Hematopoietic multipotent progenitor cell (in vitro differentiated cells): Measurements from ENCODE around the gene CDH18. TPM values are rescaled to one million over a fixed set of nuclear protein-coding genes. Genes with fewer than 3 reads are reported as not detected.

Experiments
- DNase-seq, 3 donors: peaks; one replicate each; pipeline ENCODE4 v3.0.0-alpha.2; 2011 to 2015; ENCODE audit warnings: low read depth in 2 of 3, low spot score in 2 of 3
- total RNA-seq: library from RNA; depleted of rRNA; stranded (reverse); fragments of >200 nt; gene quantifications from one replicate; pipeline ENCODE4 v1.2.3, GENCODE V29; 2012

Gene CDH18
- total RNA-seq, 1 donor = not detected

- DNase-seq = no peak
Measured at GRCh38 chr5:19497229-19497815, 490.7 kb downstream of the CDH18 start.

- no peak for DNase-seq
Measured at GRCh38 chr5:19496056-19496455, 491.9 kb downstream of the CDH18 start.

GRCh38 chr5:19492861-19493260 lies 495.1 kb downstream of the CDH18 start:
- no peak for DNase-seq

GRCh38 chr5:19488786-19489185 lies 499.2 kb downstream of the CDH18 start:
- DNase-seq = no peak

DNA sequence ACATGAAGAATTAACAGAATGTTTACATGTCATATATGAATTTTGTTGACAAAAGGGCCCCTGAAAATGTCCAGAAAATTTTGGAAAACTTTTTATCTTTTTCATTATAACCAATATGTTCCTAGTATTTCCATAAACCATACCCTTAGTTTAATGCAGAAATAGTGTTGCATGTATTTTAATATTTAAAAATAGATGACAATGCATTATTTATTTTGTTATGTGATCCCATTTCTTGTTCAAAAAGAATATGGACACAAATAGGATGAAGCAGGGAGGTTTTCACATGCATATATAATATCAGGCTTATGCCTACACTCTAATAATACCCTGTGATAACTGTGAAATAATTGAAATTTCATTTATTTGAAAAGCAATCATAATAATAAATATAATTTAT lies 500.5 kb downstream of the CDH18 start:
- no peak for DNase-seq

DNA sequence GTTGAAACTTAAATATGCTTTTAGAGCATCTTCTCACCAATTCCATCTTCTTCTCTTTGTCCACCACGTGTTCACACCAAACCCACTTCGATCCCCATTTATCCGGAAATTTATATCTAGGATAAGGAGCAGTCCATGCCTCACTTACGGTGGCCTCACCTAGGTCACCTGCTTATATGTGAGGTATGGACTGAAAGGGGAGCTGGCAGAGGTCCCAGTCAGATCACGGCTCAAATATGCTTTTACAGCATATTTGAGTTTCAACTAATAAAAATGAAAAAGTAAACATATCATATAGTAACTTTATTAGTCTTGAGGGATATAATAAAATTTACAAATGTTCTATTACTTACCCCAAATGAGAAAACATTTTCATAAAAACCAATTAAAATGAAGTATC lies 508.4 kb downstream of the CDH18 start:
- DNase-seq = no peak

DNA sequence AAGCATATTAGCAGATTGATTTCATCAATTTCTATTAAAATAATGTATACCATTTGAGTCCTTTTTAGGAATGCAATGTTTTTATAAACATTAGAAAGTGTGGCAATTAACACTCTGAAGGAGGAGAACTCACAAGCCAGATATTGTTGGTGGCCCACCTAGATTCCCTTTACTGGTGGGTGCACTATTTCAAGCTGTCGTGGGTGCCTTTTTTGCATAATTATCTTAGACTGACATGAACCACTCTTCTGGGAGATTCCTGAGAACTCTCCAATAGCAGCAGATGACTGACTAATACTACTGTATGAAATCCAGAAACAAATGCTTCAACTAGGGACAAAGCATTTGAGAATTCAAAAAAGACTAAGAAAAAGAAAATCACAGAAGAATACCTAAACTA lies 526.0 kb downstream of the CDH18 start:
- DNase-seq = no peak

GRCh38 chr5:19424506-19424905 lies 563.5 kb downstream of the CDH18 start:
- DNase-seq = no peak
